ENCODE measurements around the gene UGT1A7. TPM values are rescaled to one million over a fixed set of nuclear protein-coding genes. Genes with fewer than 3 reads are reported as not detected.

Gene UGT1A7
- total RNA-seq, 1 donor from 2014 or later = not detected

DNA sequence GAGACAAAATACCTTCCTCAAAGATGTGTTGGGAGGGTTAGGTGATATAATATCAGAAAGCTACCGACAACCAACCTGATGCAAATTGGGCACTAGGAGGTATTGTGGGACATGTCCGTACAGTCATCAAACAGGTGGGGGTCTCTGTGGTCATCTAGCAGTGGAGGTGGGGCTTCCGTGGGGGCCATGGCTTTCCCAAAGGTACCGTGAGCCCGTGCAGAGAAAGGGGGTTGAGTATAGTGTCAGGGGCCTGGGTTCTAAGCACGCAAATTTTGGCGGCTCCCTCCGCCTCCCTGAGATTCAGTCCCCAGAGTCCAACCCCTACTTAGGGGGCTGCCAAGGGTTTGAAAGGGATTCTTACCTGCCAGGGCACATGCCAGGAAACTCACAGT, 140.0 kb downstream of the UGT1A7 start:
- H3K27ac Mint-ChIP-seq (ENCODE audit: unreplicated experiment) = no peak overlapping the region
- H3K36me3 Mint-ChIP-seq (ENCODE audit: low read depth, unreplicated experiment) = no peaks in the 10 kb centered on the region
- TF ChIP-seq, protein P1, sequence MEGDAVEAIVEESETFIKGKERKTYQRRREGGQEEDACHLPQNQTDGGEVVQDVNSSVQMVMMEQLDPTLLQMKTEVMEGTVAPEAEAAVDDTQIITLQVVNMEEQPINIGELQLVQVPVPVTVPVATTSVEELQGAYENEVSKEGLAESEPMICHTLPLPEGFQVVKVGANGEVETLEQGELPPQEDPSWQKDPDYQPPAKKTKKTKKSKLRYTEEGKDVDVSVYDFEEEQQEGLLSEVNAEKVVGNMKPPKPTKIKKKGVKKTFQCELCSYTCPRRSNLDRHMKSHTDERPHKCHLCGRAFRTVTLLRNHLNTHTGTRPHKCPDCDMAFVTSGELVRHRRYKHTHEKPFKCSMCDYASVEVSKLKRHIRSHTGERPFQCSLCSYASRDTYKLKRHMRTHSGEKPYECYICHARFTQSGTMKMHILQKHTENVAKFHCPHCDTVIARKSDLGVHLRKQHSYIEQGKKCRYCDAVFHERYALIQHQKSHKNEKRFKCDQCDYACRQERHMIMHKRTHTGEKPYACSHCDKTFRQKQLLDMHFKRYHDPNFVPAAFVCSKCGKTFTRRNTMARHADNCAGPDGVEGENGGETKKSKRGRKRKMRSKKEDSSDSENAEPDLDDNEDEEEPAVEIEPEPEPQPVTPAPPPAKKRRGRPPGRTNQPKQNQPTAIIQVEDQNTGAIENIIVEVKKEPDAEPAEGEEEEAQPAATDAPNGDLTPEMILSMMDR (IDR thresholded peaks at IDR 0.05; ENCODE audit: unreplicated experiment) = no peak
- H3K9me3 Mint-ChIP-seq (ENCODE audit: unreplicated experiment) = no peaks in the 10 kb centered on the region
- H3K27me3 Mint-ChIP-seq (ENCODE audit: unreplicated experiment) = peaks cover 4% of the 10 kb centered on the region
- no peak overlapping the region for H3K4me3 Mint-ChIP-seq (ENCODE audit: unreplicated experiment)
- H3K4me1 Mint-ChIP-seq (ENCODE audit: unreplicated experiment) = peaks cover 3% of the 10 kb centered on the region
- DNase-seq (ENCODE audit: low spot score) = no peak

DNA sequence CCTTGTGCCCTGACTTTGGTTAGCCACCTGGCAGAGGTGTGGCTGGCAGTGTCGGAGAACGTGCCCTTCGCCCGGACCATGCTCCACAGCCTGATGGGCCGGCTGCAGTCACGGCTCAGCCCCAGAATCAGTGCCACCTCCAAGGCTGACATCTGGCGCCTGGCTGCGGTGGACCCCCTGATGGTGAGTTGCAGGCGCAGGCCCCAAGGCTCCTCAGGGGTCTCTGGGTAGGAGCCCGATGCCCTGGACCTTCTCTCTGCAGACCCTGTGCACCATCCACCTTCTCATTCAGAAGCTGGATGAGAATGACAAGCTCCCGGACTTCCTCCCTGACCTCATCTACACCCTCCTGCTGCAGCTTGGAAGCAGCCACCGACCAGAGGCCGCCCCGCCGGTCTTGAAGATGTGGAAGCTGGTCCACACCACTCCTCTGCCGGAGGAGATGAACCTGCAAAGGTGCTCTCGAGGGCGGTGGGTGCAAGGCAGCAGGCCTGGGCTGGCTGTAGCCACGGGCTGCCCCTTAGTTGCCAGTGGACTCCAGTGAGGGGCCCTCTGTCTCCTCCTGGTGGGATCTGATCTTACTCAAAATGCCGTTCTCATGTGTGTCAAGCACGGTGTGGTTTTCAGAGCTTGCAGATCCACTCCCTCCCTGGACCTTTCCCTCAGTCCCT, 140.5 kb downstream of the UGT1A7 start:
- no peak for DNase-seq (ENCODE audit: low spot score)
- H3K36me3 Mint-ChIP-seq (ENCODE audit: low read depth, unreplicated experiment) = no peaks in the 10 kb centered on the region
- no peak overlapping the region for H3K27ac Mint-ChIP-seq (ENCODE audit: unreplicated experiment)
- H3K27me3 Mint-ChIP-seq (ENCODE audit: unreplicated experiment) = peaks cover 4% of the 10 kb centered on the region
- H3K4me1 Mint-ChIP-seq (ENCODE audit: unreplicated experiment) = peaks cover under 1% of the 10 kb centered on the region
- H3K9me3 Mint-ChIP-seq (ENCODE audit: unreplicated experiment) = no peaks in the 10 kb centered on the region
- H3K4me3 Mint-ChIP-seq (ENCODE audit: unreplicated experiment) = no peak overlapping the region
- TF ChIP-seq, protein P1 (IDR thresholded peaks at IDR 0.05; ENCODE audit: unreplicated experiment) = no peak

Other genes with a start within 250 kb of the UGT1A7 start
- gene USP40, start 115.1 kb upstream of the UGT1A7 start, total RNA-seq (ENCODE audit: unreplicated experiment) = 23.6 TPM
- not detected for gene UGT1A8, start 64.3 kb upstream of the UGT1A7 start, total RNA-seq (ENCODE audit: unreplicated experiment)
- not detected for gene UGT1A10, start 45.5 kb upstream of the UGT1A7 start, total RNA-seq (ENCODE audit: unreplicated experiment)
- gene UGT1A9, start 10.0 kb upstream of the UGT1A7 start, total RNA-seq (ENCODE audit: unreplicated experiment) = not detected
- gene UGT1A6, start 11.0 kb downstream of the UGT1A7 start, total RNA-seq (ENCODE audit: unreplicated experiment) = not detected
- not detected for gene UGT1A5, start 31.0 kb downstream of the UGT1A7 start, total RNA-seq (ENCODE audit: unreplicated experiment)
- gene UGT1A4, start 36.8 kb downstream of the UGT1A7 start, total RNA-seq (ENCODE audit: unreplicated experiment) = not detected
- gene UGT1A3, start 47.1 kb downstream of the UGT1A7 start, total RNA-seq (ENCODE audit: unreplicated experiment) = not detected
- gene UGT1A1, start 78.4 kb downstream of the UGT1A7 start, total RNA-seq (ENCODE audit: unreplicated experiment) = not detected
- gene MROH2A, start 96.4 kb downstream of the UGT1A7 start, total RNA-seq (ENCODE audit: unreplicated experiment) = 0.31 TPM
- 11.4 TPM for gene HJURP, start 172.6 kb downstream of the UGT1A7 start, total RNA-seq (ENCODE audit: unreplicated experiment)
- gene TRPM8, start 235.5 kb downstream of the UGT1A7 start, total RNA-seq (ENCODE audit: unreplicated experiment) = not detected